Immature natural killer cell (primary cell): ENCODE data around the gene HOXA3. TPM values are rescaled to one million over a fixed set of nuclear protein-coding genes. Genes with fewer than 3 reads are reported as not detected.

ENCODE experiments used
- DNase-seq, 3 donors: peaks; one replicate each; pipeline ENCODE4 v3.0.0; 2022; ENCODE audit warnings: mixed read lengths in 1 of 3
- H3K27ac Mint-ChIP-seq, 6 donors: one replicate each; pipeline ENCODE4 v1.8.0; 2020; ENCODE audit warnings: mixed read lengths in 6 of 6, mild to moderate bottlenecking in 5 of 6, inconsistent platforms in 4 of 6, moderate library complexity in 3 of 6
- H3K27me3 Mint-ChIP-seq, 3 donors: one replicate each; pipeline ENCODE4 v1.8.0; 2020 to 2021; ENCODE audit warnings: low read depth in 3 of 3, mild to moderate bottlenecking in 3 of 3, mixed read lengths in 3 of 3, moderate library complexity in 3 of 3, inconsistent platforms in 1 of 3
- H3K36me3 Mint-ChIP-seq, 3 donors: one replicate each; pipeline ENCODE4 v1.8.0; 2020; ENCODE audit warnings: mixed read lengths in 3 of 3, inconsistent platforms in 2 of 3, mild to moderate bottlenecking in 2 of 3
- H3K4me1 Mint-ChIP-seq, 2 donors: one replicate each; pipeline ENCODE4 v1.8.0; 2020; ENCODE audit warnings: inconsistent platforms in 2 of 2, mild to moderate bottlenecking in 2 of 2, mixed read lengths in 2 of 2, moderate library complexity in 1 of 2
- H3K4me3 Mint-ChIP-seq, 5 donors: one replicate each; pipeline ENCODE4 v1.8.0; 2020; ENCODE audit warnings: mild to moderate bottlenecking in 5 of 5, mixed read lengths in 5 of 5, inconsistent platforms in 3 of 5, moderate library complexity in 3 of 5
- H3K9me3 Mint-ChIP-seq, 6 donors: one replicate each; pipeline ENCODE4 v1.8.0; 2020; ENCODE audit warnings: mild to moderate bottlenecking in 6 of 6, mixed read lengths in 6 of 6, inconsistent platforms in 4 of 6, moderate library complexity in 3 of 6
- polyA plus RNA-seq, 3 donors: library from polyadenylated mRNA; unstranded; fragments of 300-500 nt; fragmentation: Illumina TruSeq; gene quantifications; one replicate each; pipeline ENCODE4 v1.2.3, GENCODE V29; 2021

The HOXA3 gene
- polyA plus RNA-seq, 3 donors from 2014 or later, result 0.13 TPM; not detected in 2

- Mint-ChIP-seq H3K36me3 (no peaks in the 10 kb centered on the region), H3K4me3 (no peak overlapping the region), H3K4me1 (peaks cover 29 to 58% of the 10 kb centered on the region in 2 donors), H3K9me3 (peaks cover 0 to 3% (median 0%) of the 10 kb centered on the region in 6 donors), H3K27me3 (peaks cover 49 to 76% (median 60%) of the 10 kb centered on the region in 3 donors), H3K27ac (no peak overlapping the region)
- no peak for DNase-seq
Observed at GRCh38 chr7:27162561-27163287, 10.3 kb upstream of the HOXA3 start.

GRCh38 chr7:27161721-27162560 is 9.6 kb upstream of the HOXA3 start:
- Mint-ChIP-seq H3K27ac (no peak overlapping the region), H3K27me3 (peaks cover 50 to 76% (median 62%) of the 10 kb centered on the region in 3 donors), H3K4me3 (no peak overlapping the region), H3K9me3 (peaks cover 0 to 3% (median 0%) of the 10 kb centered on the region in 6 donors), H3K36me3 (no peaks in the 10 kb centered on the region), H3K4me1 (peaks cover 27 to 54% of the 10 kb centered on the region in 2 donors)
- DNase-seq, result no peak

- Mint-ChIP-seq H3K4me1 (peaks cover 30 to 58% of the 10 kb centered on the region in 2 donors), H3K27me3 (peaks cover 54 to 76% (median 63%) of the 10 kb centered on the region in 3 donors), H3K27ac (no peak overlapping the region), H3K9me3 (peaks cover 0 to 3% (median 0%) of the 10 kb centered on the region in 6 donors), H3K4me3 (peak overlapping the region; percentile 74 to 88 (median 81)), H3K36me3 (no peaks in the 10 kb centered on the region)
- DNase-seq, result no peak
Observed at GRCh38 chr7:27161214-27161720, 8.9 kb upstream of the HOXA3 start.

GRCh38 chr7:27160546-27161213 is 8.3 kb upstream of the HOXA3 start:
- Mint-ChIP-seq H3K36me3 (no peaks in the 10 kb centered on the region), H3K27me3 (peaks cover 55 to 76% (median 63%) of the 10 kb centered on the region in 3 donors), H3K4me3 (peak overlapping the region; percentile 74 to 88 (median 82)), H3K9me3 (peaks cover 0 to 3% (median 0%) of the 10 kb centered on the region in 6 donors), H3K27ac (peak overlapping the region in 1 of 6 donors; percentile 30), H3K4me1 (peaks cover 29 to 59% of the 10 kb centered on the region in 2 donors)
- peak; percentile 82 to 86 (median 85) for DNase-seq

- peaks cover 0 to 3% (median 0%) of the 10 kb centered on the region in 6 donors for H3K9me3 Mint-ChIP-seq
- no peaks in the 10 kb centered on the region for H3K36me3 Mint-ChIP-seq
- DNase-seq, result no peak
- H3K4me1 Mint-ChIP-seq, result peaks cover 30 to 60% of the 10 kb centered on the region in 2 donors
- H3K27ac Mint-ChIP-seq, result no peak overlapping the region
- H3K27me3 Mint-ChIP-seq, result peaks cover 55 to 76% (median 64%) of the 10 kb centered on the region in 3 donors
- peak overlapping the region; percentile 74 to 82 (median 81) for H3K4me3 Mint-ChIP-seq
Observed at GRCh38 chr7:27160145-27160545, 7.8 kb upstream of the HOXA3 start.

GRCh38 chr7:27159266-27160144 is 7.1 kb upstream of the HOXA3 start:
- Mint-ChIP-seq H3K9me3 (peaks cover 0 to 5% (median 0%) of the 10 kb centered on the region in 6 donors), H3K4me3 (peak overlapping the region; percentile 74 to 82 (median 81)), H3K27ac (no peak overlapping the region), H3K27me3 (peaks cover 56 to 78% (median 67%) of the 10 kb centered on the region in 3 donors), H3K36me3 (no peaks in the 10 kb centered on the region), H3K4me1 (peaks cover 32 to 61% of the 10 kb centered on the region in 2 donors)
- no peak for DNase-seq

- Mint-ChIP-seq H3K9me3 (peaks cover 0 to 5% (median 0%) of the 10 kb centered on the region in 6 donors), H3K36me3 (no peaks in the 10 kb centered on the region), H3K27ac (peak overlapping the region in 1 of 6 donors; percentile 42), H3K4me3 (peak overlapping the region in 4 of 5 donors; percentile 4 to 54 (median 8)), H3K4me1 (peaks cover 32 to 61% of the 10 kb centered on the region in 2 donors), H3K27me3 (peaks cover 50 to 78% (median 71%) of the 10 kb centered on the region in 3 donors)
- no peak for DNase-seq
Observed at GRCh38 chr7:27158436-27159265, 6.3 kb upstream of the HOXA3 start.

- Mint-ChIP-seq H3K27me3 (peaks cover 54 to 74% (median 74%) of the 10 kb centered on the region in 3 donors), H3K27ac (no peak overlapping the region), H3K9me3 (peaks cover 0 to 3% (median 0%) of the 10 kb centered on the region in 6 donors), H3K4me3 (peak overlapping the region in 4 of 5 donors; percentile 4 to 54 (median 19)), H3K36me3 (no peaks in the 10 kb centered on the region), H3K4me1 (peaks cover 32 to 57% of the 10 kb centered on the region in 2 donors)
- no peak for DNase-seq
Observed at GRCh38 chr7:27157702-27158431, 5.5 kb upstream of the HOXA3 start.

GRCh38 chr7:27156916-27157701 is 4.7 kb upstream of the HOXA3 start:
- H3K9me3 Mint-ChIP-seq, result peaks cover 0 to 3% (median 0%) of the 10 kb centered on the region in 6 donors
- H3K27me3 Mint-ChIP-seq, result peaks cover 57 to 75% (median 73%) of the 10 kb centered on the region in 3 donors
- no peaks in the 10 kb centered on the region for H3K36me3 Mint-ChIP-seq
- DNase-seq, result no peak
- peaks cover 37 to 59% of the 10 kb centered on the region in 2 donors for H3K4me1 Mint-ChIP-seq
- H3K27ac Mint-ChIP-seq, result no peak overlapping the region
- H3K4me3 Mint-ChIP-seq, result peak overlapping the region in 4 of 5 donors; percentile 14 to 44 (median 40)

GRCh38 chr7:27156508-27156898 is 4.1 kb upstream of the HOXA3 start, which contains the start of gene HOXA7:
Gene HOXA7, minus strand, starts transcription at chr7:27156675. Its CDS starts 130 bp downstream, at chr7:27156545.
- DNase-seq, result peak; percentile 37 to 49 (median 39)
- Mint-ChIP-seq H3K4me3 (peak within 1 kb of the TSS; percentile 72 to 85 (median 77)), H3K27me3 (peaks cover 57 to 79% (median 79%) of the 10 kb centered on the region in 3 donors), H3K9me3 (peaks cover 0 to 3% (median 0%) of the 10 kb centered on the region in 6 donors), H3K4me1 (peaks cover 43 to 65% of the 10 kb centered on the region in 2 donors), H3K36me3 (no peaks in the 10 kb centered on the region), H3K27ac (peak within 1 kb of the TSS in 5 of 6 donors; percentile 4 to 72 (median 57))
